Calu3 (cell line): Measurements from ENCODE around the gene NR4A3. TPM values are rescaled to one million over a fixed set of nuclear protein-coding genes. Genes with fewer than 3 reads are reported as not detected.
A peak's percentile ranks its signal among the peaks of the same experiment; 100 is the strongest.

ENCODE experiments used
- BruUV-seq: library from RNA; stranded (reverse); fragments of 400-500 nt; replicated peaks from 2 replicates; lab custom pipeline; 2021; lab: Mats Ljungman, UMichigan
- CTCF ChIA-PET: fragments of 300-600 bp; sonication (Branson Sonifier 250); formaldehyde crosslinking; loops from one replicate; lab custom pipeline; 2022; ENCODE audit warnings: antibody characterized with exemption; lab: Charles Lee
- DNase-seq: peaks from one replicate; pipeline ENCODE4 v3.0.0; 2022
- H3K27ac Mint-ChIP-seq: one replicate; pipeline ENCODE4 v1.8.0; 2022; ENCODE audit warnings: mixed read lengths; ENCODE audit not compliant: unreplicated experiment
- H3K27me3 Mint-ChIP-seq: one replicate; pipeline ENCODE4 v1.8.0; 2022; ENCODE audit warnings: mixed read lengths; ENCODE audit not compliant: unreplicated experiment
- H3K36me3 Mint-ChIP-seq: one replicate; pipeline ENCODE4 v1.8.0; 2022; ENCODE audit warnings: mild to moderate bottlenecking, moderate library complexity, mixed read lengths; ENCODE audit not compliant: insufficient read depth, unreplicated experiment
- H3K4me1 Mint-ChIP-seq: one replicate; pipeline ENCODE4 v1.8.0; 2022; ENCODE audit warnings: mild to moderate bottlenecking, low read depth, mixed read lengths; ENCODE audit not compliant: unreplicated experiment
- H3K4me3 Mint-ChIP-seq: one replicate; pipeline ENCODE4 v1.8.0; 2022; ENCODE audit warnings: mild to moderate bottlenecking, low read depth, moderate library complexity, mixed read lengths; ENCODE audit not compliant: unreplicated experiment
- H3K9me3 Mint-ChIP-seq: one replicate; pipeline ENCODE4 v1.8.0; 2022; ENCODE audit warnings: low read depth, mixed read lengths; ENCODE audit not compliant: unreplicated experiment
- intact Hi-C: fragments of 100-400 bp; cut with micrococcal nuclease; formaldehyde crosslinking; loops from one replicate; pipeline ENCODE4 v1.10.0; 2022; ENCODE audit not compliant: unreplicated experiment
- total RNA-seq: library from RNA; stranded (reverse); gene quantifications from 2 replicates; pipeline ENCODE4 v1.2.3, GENCODE V29; 2022
- TF ChIP-seq, protein P1 (sequence below): fragments of 200-600 bp; IDR thresholded peaks from one replicate; pipeline ENCODE4 v1.8.0; 2022; ENCODE audit warnings: antibody characterized with exemption; ENCODE audit not compliant: unreplicated experiment

The NR4A3 gene
- total RNA-seq, 1 experiment from 2014 or later, result 0.21 TPM

- no TSS peak for BruUV-seq
Measured at GRCh38 chr9:99896119-99896518, 74.4 kb downstream of the NR4A3 start.

GRCh38 chr9:99903393-99903792 lies 81.7 kb downstream of the NR4A3 start:
- Mint-ChIP-seq H3K4me3 (no peak overlapping the region), H3K27me3 (no peaks in the 10 kb centered on the region), H3K9me3 (peaks cover 2% of the 10 kb centered on the region), H3K36me3 (peaks cover 27% of the 10 kb centered on the region), H3K27ac (no peak overlapping the region), H3K4me1 (peaks cover 16% of the 10 kb centered on the region)
- intact Hi-C loops, result no loop called here
- TF ChIP-seq, protein P1, sequence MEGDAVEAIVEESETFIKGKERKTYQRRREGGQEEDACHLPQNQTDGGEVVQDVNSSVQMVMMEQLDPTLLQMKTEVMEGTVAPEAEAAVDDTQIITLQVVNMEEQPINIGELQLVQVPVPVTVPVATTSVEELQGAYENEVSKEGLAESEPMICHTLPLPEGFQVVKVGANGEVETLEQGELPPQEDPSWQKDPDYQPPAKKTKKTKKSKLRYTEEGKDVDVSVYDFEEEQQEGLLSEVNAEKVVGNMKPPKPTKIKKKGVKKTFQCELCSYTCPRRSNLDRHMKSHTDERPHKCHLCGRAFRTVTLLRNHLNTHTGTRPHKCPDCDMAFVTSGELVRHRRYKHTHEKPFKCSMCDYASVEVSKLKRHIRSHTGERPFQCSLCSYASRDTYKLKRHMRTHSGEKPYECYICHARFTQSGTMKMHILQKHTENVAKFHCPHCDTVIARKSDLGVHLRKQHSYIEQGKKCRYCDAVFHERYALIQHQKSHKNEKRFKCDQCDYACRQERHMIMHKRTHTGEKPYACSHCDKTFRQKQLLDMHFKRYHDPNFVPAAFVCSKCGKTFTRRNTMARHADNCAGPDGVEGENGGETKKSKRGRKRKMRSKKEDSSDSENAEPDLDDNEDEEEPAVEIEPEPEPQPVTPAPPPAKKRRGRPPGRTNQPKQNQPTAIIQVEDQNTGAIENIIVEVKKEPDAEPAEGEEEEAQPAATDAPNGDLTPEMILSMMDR, result no peak
- no peak for DNase-seq
- no TSS peak for BruUV-seq
- CTCF ChIA-PET, result no interaction called here

More at GRCh38 chr9:99896119-99896518, 74.4 kb downstream of the NR4A3 start:
- no peaks in the 10 kb centered on the region for H3K9me3 Mint-ChIP-seq
- peaks cover 8% of the 10 kb centered on the region for H3K27me3 Mint-ChIP-seq
- CTCF ChIA-PET, result no interaction called here
- no peak overlapping the region for H3K4me3 Mint-ChIP-seq
- TF ChIP-seq, protein P1, result no peak
- DNase-seq, result no peak
- no peak overlapping the region for H3K27ac Mint-ChIP-seq
- no peaks in the 10 kb centered on the region for H3K4me1 Mint-ChIP-seq
- intact Hi-C loops, result no loop called here
- no peaks in the 10 kb centered on the region for H3K36me3 Mint-ChIP-seq

GRCh38 chr9:99905833-99906402 lies 84.2 kb downstream of the NR4A3 start:
- CTCF ChIA-PET, result interaction anchor here (0.8 kb wide), 1 partner anchor 1033 kb away, joined by 3 read pairs; no protein-coding TSS in a partner anchor
- BruUV-seq, result TSS peak; percentile 79
- peak; percentile 14 for DNase-seq
- TF ChIP-seq, protein P1, result no peak
- Mint-ChIP-seq H3K36me3 (peaks cover 27% of the 10 kb centered on the region), H3K27ac (peak overlapping the region; percentile 68), H3K4me3 (peak overlapping the region; percentile 94), H3K9me3 (peaks cover 2% of the 10 kb centered on the region), H3K4me1 (peaks cover 28% of the 10 kb centered on the region), H3K27me3 (no peaks in the 10 kb centered on the region)
- intact Hi-C loops, result loop anchor here (1.0 kb wide), 1 partner anchor 82 kb away; no protein-coding TSS in a partner anchor

DNA sequence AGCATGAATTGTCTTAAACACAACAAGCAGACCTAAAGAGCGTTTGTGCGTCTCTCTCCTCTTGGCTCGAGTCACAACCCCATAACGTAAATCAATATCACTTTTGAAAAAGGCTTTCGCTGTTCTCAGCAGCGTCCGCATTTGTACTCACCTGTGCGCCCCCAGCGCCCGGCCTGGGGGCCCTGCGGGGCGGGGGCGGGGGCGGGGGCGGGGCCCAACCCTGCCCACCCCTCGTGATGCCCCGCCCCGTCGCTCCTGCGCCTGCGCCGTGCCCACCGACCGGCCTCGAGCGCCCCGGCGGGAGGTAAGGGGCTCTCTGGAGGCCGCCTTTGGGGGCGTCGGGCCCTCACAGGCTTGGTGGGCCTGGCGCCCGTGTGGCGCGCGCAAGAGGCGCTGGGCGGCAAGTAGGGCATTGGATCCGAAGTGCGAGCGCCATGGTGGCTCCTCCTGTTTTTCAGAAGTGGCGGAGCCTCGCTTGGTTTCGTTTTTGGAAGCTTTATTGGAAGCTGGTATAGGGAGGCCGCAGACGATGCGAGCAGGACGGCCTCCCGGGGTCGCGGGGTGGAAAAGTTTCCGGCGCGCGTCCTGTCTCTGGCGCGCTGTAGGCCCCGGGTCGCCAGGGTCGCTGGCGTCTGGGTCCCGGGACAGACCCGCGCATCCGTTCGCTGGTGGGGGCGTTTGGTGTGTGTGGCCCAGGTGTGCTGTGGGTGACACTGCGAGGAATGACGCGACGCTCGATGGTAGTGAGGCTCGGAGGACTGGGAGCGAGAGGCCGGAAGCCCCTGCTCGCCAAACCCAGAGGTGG lies 84.9 kb downstream of the NR4A3 start, which contains the start of gene STX17:
Gene STX17, plus strand, starts transcription at position 252 of the 805 bp plus-strand sequence. CDS start 8,586 bp downstream, outside the sequence.
- Mint-ChIP-seq H3K9me3 (peaks cover 2% of the 10 kb centered on the region), H3K36me3 (peaks cover 27% of the 10 kb centered on the region), H3K27ac (peak within 1 kb of the TSS; percentile 68), H3K4me3 (peak within 1 kb of the TSS; percentile 94), H3K27me3 (no peaks in the 10 kb centered on the region), H3K4me1 (peaks cover 28% of the 10 kb centered on the region)
- no TSS peak for BruUV-seq
- TF ChIP-seq, protein P1, result no peak
- peak; percentile 79 for DNase-seq
- CTCF ChIA-PET, result no interaction called here
- intact Hi-C loops, result loop anchor here (1.0 kb wide), 1 partner anchor 82 kb away; no protein-coding TSS in a partner anchor
